Chondrocyte (in vitro differentiated cells): Measurements from ENCODE around the gene UBA52. TPM values are rescaled to one million over a fixed set of nuclear protein-coding genes. Genes with fewer than 3 reads are reported as not detected.
"Not testable (repeated sequence)": the region's sequence is repeated elsewhere in the genome, so short reads cannot be mapped to it uniquely, and the experiment has no call there.

Experiments used
- DNase-seq: peaks from one replicate; pipeline ENCODE4 v3.0.0; 2021; ENCODE audit warnings: mixed read lengths, low spot score
- H3K27ac Mint-ChIP-seq: one replicate; pipeline ENCODE4 v1.8.0; 2021; ENCODE audit warnings: mild to moderate bottlenecking, moderate library complexity, mixed read lengths; ENCODE audit not compliant: unreplicated experiment
- H3K27me3 Mint-ChIP-seq: 2 replicates; pipeline ENCODE4 v1.8.0; 2021; ENCODE audit warnings: low read depth, mixed read lengths
- H3K36me3 Mint-ChIP-seq: 2 replicates; pipeline ENCODE4 v1.8.0; 2021; ENCODE audit warnings: low read depth, mixed read lengths
- H3K4me1 Mint-ChIP-seq: 2 replicates; pipeline ENCODE4 v1.8.0; 2021; ENCODE audit warnings: low read depth, mild to moderate bottlenecking, mixed read lengths
- H3K4me3 Mint-ChIP-seq: one replicate; pipeline ENCODE4 v1.8.0; 2021; ENCODE audit warnings: mild to moderate bottlenecking, moderate library complexity, mixed read lengths; ENCODE audit not compliant: unreplicated experiment
- H3K9me3 Mint-ChIP-seq: 2 replicates; pipeline ENCODE4 v1.8.0; 2021; ENCODE audit warnings: low read depth, mixed read lengths
- total RNA-seq: library from RNA; stranded (reverse); gene quantifications from 3 replicates; pipeline ENCODE4 v1.2.1, GENCODE V29; 2021
- TF ChIP-seq, protein P1 (sequence below): fragments of 200-600 bp; sonication (generic); IDR thresholded peaks from 2 replicates; pipeline ENCODE4 v1.5.0; 2021; ENCODE audit warnings: antibody characterized with exemption, mild to moderate bottlenecking, moderate library complexity

Gene UBA52
- total RNA-seq, 1 donor from 2014 or later, result 749 TPM

DNA sequence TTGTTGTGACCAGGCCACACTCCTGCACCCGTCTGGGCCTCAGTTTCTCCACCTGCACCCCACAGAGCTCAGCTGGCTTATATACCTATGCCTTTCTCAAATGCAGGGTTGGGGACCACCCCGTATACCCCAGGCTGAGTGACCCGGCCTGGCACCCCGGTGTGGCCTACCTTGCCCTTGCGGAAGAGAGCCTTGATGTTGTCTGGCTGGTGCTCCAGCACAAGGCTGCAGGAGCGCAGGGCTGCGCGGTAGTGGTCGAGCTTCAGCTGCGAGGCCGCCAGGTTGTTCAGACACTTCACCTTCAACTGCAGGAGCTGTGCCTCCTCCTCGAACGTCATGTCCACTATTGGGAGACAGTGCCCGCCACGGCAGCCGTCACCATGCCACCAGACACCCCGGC is 34.2 kb upstream of the UBA52 start:
- H3K4me1 Mint-ChIP-seq, result peaks cover 6% of the 10 kb centered on the region
- H3K27me3 Mint-ChIP-seq, result no peaks in the 10 kb centered on the region
- H3K4me3 Mint-ChIP-seq, result no peak overlapping the region
- H3K27ac Mint-ChIP-seq, result no peak overlapping the region
- peaks cover 13% of the 10 kb centered on the region for H3K36me3 Mint-ChIP-seq
- TF ChIP-seq, protein P1, sequence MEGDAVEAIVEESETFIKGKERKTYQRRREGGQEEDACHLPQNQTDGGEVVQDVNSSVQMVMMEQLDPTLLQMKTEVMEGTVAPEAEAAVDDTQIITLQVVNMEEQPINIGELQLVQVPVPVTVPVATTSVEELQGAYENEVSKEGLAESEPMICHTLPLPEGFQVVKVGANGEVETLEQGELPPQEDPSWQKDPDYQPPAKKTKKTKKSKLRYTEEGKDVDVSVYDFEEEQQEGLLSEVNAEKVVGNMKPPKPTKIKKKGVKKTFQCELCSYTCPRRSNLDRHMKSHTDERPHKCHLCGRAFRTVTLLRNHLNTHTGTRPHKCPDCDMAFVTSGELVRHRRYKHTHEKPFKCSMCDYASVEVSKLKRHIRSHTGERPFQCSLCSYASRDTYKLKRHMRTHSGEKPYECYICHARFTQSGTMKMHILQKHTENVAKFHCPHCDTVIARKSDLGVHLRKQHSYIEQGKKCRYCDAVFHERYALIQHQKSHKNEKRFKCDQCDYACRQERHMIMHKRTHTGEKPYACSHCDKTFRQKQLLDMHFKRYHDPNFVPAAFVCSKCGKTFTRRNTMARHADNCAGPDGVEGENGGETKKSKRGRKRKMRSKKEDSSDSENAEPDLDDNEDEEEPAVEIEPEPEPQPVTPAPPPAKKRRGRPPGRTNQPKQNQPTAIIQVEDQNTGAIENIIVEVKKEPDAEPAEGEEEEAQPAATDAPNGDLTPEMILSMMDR, result no peak
- DNase-seq, result no peak
- H3K9me3 Mint-ChIP-seq, result no peaks in the 10 kb centered on the region

DNA sequence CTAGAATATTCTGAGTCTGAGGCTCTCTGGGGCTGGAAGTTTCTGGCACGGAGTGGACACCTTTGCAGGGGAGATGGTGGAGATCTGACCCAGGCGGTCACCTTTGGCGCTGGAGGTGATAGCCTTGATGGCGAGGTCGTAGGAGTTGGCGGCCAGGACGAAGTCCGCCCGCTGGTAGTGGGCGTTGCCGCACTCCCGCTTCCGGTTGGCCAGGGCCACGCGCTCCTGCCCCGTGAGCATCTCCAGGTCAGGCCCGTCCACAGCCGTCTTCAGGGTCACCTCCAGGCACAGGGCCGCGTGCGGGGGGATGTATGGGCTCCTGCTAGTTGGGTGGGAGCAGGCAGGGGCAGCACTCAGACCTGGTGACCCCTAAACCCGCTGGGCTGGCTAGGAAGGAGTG is 33.5 kb upstream of the UBA52 start:
- DNase-seq, result no peak
- TF ChIP-seq, protein P1, result no peak
- H3K4me3 Mint-ChIP-seq, result no peak overlapping the region
- peaks cover 13% of the 10 kb centered on the region for H3K36me3 Mint-ChIP-seq
- no peaks in the 10 kb centered on the region for H3K27me3 Mint-ChIP-seq
- peaks cover 10% of the 10 kb centered on the region for H3K4me1 Mint-ChIP-seq
- H3K27ac Mint-ChIP-seq, result no peak overlapping the region
- no peaks in the 10 kb centered on the region for H3K9me3 Mint-ChIP-seq

DNA sequence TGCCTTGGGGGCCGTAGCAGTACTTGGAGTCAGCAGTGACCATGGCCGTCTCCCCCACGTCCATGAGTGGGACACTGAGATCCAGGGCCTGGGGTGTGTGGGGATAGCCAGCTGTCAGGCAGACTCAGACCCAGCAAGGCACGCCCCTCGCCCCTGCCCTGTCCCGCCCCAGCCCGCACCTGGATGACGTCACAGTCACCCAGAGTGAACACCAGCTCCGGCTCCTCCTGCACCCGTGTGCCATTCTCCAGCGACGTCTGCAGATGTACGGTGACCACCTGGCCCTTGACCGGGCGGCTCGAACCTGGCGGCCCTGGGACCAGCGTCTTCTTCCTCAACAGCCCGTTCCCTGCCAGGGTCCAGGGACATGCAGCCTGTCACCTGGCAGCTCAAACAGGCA is 32.3 kb upstream of the UBA52 start:
- H3K9me3 Mint-ChIP-seq, result no peaks in the 10 kb centered on the region
- TF ChIP-seq, protein P1, result no peak
- peaks cover 16% of the 10 kb centered on the region for H3K4me1 Mint-ChIP-seq
- H3K27ac Mint-ChIP-seq, result no peak overlapping the region
- no peak for DNase-seq
- H3K27me3 Mint-ChIP-seq, result no peaks in the 10 kb centered on the region
- H3K4me3 Mint-ChIP-seq, result no peak overlapping the region
- H3K36me3 Mint-ChIP-seq, result peaks cover 12% of the 10 kb centered on the region

DNA sequence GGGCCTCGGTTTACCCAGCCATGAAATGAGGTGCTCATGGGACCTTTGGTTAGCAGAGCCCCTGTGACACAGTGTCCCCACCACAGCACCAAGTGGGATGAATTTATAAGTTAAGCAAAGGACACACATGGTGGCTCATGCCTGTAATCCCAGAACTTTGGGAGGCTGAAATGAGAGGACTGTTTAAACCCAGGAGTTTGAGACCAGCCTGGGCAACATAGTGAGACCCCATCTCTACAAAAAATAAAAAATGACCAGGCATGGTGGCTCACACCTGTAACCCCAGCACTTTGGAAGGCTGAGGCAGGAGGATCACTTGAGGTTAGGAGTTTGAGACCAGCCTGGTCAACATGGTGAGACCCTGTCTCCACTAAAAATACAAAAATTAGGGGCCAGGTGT is 31.5 kb upstream of the UBA52 start:
- not testable (repeated sequence) for H3K27me3 Mint-ChIP-seq, DNase-seq, H3K27ac Mint-ChIP-seq, H3K4me3 Mint-ChIP-seq, H3K9me3 Mint-ChIP-seq
- H3K4me1 Mint-ChIP-seq, result peaks cover 16% of the 10 kb centered on the region
- H3K36me3 Mint-ChIP-seq, result peaks cover 11% of the 10 kb centered on the region

DNA sequence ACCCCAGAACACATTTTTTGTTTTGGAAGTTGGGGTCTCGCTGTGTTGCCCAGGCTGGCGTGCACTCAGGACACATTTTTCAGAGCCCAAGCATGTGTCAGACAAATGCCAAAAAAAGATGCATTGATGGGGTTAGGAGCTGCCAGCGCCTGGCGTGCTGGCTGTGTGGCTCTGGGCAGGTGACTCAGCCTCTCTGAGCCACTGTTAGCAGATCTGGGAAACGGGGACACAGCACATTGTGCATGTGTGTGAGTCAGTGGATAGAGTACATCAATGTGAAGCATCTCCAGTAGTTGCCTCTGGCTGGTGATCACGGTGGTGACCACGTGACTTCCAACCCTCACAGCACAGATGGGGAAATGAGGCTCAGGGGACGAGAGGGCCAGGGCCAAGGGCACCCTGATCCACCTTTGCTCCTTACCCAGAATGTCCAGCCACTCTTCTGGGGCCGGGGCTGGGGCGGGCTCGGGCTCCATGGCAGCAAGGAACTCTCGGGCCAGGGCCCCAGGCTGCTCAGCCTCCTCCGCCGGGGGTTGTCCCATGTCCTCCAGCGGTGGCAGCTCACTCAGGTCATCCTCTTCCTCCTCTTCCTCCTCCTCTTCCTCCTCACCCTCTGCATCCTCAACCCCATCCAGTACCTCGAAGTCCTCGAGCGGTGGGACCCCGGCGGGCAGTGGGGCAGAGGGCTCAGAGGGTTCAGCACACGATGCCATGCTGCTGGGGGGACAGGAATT is 30.2 kb upstream of the UBA52 start:
- TF ChIP-seq, protein P1, result no peak
- peaks cover 16% of the 10 kb centered on the region for H3K4me1 Mint-ChIP-seq
- no peaks in the 10 kb centered on the region for H3K9me3 Mint-ChIP-seq
- H3K36me3 Mint-ChIP-seq, result peaks cover 10% of the 10 kb centered on the region
- H3K27me3 Mint-ChIP-seq, result no peaks in the 10 kb centered on the region
- peak overlapping the region; percentile 45 for H3K27ac Mint-ChIP-seq
- DNase-seq, result no peak
- no peak overlapping the region for H3K4me3 Mint-ChIP-seq
